Measurements from ENCODE around the gene GRAMD4.

GRAMD4 gene

DNA sequence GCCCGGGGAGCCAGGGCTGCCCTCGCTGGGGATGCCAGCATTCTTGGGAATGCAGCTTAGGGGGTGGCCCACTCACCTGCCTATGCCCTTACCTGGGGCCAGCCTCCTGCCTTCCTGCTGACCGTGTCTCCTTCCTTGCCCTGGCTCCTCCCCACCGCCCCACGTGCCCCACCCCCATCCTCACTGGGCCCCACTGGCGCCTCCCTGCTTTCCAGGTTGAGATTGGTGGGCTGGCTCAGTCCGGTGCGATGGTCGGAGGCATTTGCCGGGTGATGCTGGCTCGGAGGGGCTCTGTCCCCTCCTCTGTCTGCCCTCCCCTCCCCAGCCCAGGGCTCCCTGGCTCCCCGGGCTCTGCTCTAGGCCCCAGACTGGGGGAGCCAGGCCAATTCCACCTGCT is 34.1 kb upstream of the GRAMD4 start:
- no peak for DNase-seq (ENCODE audit: low read depth)
- H3K4me3 ChIP-seq (ENCODE audit: low read length), result no peak overlapping the region
- TF ChIP-seq, protein P1, sequence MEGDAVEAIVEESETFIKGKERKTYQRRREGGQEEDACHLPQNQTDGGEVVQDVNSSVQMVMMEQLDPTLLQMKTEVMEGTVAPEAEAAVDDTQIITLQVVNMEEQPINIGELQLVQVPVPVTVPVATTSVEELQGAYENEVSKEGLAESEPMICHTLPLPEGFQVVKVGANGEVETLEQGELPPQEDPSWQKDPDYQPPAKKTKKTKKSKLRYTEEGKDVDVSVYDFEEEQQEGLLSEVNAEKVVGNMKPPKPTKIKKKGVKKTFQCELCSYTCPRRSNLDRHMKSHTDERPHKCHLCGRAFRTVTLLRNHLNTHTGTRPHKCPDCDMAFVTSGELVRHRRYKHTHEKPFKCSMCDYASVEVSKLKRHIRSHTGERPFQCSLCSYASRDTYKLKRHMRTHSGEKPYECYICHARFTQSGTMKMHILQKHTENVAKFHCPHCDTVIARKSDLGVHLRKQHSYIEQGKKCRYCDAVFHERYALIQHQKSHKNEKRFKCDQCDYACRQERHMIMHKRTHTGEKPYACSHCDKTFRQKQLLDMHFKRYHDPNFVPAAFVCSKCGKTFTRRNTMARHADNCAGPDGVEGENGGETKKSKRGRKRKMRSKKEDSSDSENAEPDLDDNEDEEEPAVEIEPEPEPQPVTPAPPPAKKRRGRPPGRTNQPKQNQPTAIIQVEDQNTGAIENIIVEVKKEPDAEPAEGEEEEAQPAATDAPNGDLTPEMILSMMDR (conservative IDR thresholded peaks at IDR 0.05; ENCODE audit: low read depth, low read length), result no peak

GRCh38 chr22:46586531-46587011 is 33.6 kb upstream of the GRAMD4 start:
- TF ChIP-seq, protein P1 (conservative IDR thresholded peaks at IDR 0.05; ENCODE audit: low read depth, low read length), result no peak

DNA sequence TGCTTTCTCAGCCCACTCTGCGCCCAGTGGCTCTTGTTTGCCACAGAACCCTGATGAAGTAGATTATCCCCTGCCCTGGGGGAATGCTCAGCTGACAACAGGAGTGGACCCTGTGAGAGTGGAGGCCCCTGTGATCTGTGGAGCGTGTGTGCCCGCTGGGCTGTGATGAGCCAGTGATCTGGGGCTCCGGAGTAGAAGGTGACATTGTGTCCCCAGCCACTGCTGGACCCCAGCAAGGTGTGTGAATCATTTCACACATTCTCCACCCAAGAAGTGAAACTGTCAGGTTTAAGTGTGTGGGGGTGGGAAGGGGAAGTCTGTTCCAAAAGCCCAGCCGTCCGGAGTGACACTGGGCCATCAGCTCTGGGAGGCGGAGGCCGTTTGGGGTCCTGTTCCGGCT is 33.1 kb upstream of the GRAMD4 start:
- TF ChIP-seq, protein P1 (conservative IDR thresholded peaks at IDR 0.05; ENCODE audit: low read depth, low read length), result no peak
- H3K4me3 ChIP-seq (ENCODE audit: low read length), result no peak overlapping the region
- DNase-seq (ENCODE audit: low read depth), result no peak

More at GRCh38 chr22:46586531-46587011, 33.6 kb upstream of the GRAMD4 start:
- no peak overlapping the region for H3K4me3 ChIP-seq (ENCODE audit: low read length)
- DNase-seq (ENCODE audit: low read depth), result no peak

DNA sequence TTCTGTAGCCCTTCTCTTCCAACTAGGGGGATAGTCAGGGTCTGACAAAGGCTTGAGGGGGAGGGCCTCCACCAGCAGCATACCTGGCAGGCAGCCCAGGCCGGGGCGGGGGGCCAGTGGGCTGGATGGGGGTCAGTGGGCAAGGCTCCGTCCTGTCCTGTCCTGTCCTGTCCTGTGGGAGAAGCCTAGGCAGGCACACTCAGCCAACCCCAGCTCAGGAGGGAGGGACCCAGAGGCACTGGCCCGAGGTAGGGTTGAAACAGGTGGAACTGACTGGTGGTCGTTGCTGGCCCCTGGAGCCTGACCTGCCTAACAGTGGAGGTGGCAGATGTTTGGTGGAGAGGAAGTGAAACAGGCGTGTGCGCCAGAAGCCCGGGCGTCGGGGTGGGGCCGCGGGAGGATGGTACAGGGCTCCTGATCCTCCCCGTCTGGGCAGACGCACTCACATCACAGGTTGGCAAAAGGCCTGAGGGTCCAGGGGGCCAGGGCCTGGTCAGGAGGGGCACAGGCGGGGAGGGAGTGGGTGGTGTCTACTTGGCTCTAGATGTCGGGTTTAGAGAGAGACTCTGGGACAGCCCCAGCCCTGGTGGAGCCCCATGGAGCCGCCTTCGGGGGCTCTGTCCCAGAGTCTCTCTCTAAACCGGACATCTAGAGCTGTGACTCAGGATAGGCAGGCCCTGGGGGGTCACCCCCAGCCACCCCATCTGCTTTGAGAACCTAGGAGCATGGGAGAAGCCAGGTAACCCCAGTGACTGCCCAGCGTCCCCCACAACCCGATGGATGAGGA is 32.5 kb upstream of the GRAMD4 start:
- TF ChIP-seq, protein P1 (conservative IDR thresholded peaks at IDR 0.05; ENCODE audit: low read depth, low read length), result no peak
- DNase-seq (ENCODE audit: low read depth), result no peak
- H3K4me3 ChIP-seq (ENCODE audit: low read length), result no peak overlapping the region

DNA sequence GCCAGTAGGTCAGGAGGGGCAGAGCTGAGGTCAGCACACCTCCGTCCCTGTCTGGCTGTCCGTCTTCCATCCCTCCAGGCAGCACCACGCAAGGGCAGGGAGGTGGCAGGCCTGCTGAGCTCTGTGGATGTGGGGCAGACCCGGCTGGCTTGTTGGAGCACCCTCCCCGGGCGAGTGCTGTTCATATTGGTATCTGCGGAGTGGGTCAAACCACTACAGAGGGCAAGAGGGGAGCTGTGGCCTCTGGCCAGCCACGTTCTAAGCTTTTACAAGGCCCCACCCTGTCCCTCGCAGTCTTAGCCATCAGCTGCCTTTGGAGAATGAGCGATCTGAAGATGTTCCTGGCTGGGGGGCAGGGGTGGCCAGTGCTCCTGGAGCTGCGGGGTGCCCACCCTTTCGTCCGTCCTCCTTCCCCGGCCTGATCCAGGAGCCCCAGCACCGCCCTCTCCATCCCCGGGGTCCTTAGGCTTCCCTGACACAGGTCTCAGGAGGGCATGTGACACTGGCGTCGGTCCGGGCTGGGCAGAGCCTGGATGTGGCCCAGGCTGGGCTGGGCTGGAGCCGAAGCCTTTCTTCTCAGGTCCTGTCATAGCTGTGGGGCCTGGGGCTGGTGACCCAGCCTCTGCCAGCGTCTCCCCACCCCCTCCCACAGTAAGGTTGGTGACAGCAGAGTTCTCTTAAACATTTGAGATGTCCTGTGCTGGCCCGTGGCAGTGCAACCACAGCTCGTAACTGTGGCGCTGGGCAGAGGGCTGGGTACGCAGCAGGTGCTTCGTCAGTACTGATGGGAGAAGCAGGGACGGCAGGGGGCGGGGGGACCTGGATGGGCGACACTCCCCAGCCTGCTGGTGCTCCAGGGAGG is 31.7 kb upstream of the GRAMD4 start:
- no peak for DNase-seq (ENCODE audit: low read depth)
- TF ChIP-seq, protein P1 (conservative IDR thresholded peaks at IDR 0.05; ENCODE audit: low read depth, low read length), result no peak
- no peak overlapping the region for H3K4me3 ChIP-seq (ENCODE audit: low read length)

- H3K4me3 ChIP-seq (ENCODE audit: low read length), result no peak overlapping the region
- DNase-seq (ENCODE audit: low read depth), result no peak
- TF ChIP-seq, protein P1 (conservative IDR thresholded peaks at IDR 0.05; ENCODE audit: low read depth, low read length), result no peak
Observed at GRCh38 chr22:46589141-46589748, 30.9 kb upstream of the GRAMD4 start.

All from retinal pigment epithelial cell (primary cell).